Lung (tissue), 12 donors: Measurements from ENCODE around the gene HMGCL. TPM values are rescaled to one million over a fixed set of nuclear protein-coding genes. Genes with fewer than 3 reads are reported as not detected.

ENCODE experiments used
- ATAC-seq: fragments of 200-7000 bp; cut with Tn5 transposase; one replicate; pipeline ENCODE4 v1.9.1; 2020; ENCODE audit warnings: moderate number of reproducible peaks; ENCODE audit not compliant: insufficient read depth, low FRiP score
- DNase-seq, 3 donors: peaks; one replicate each; pipeline ENCODE4 v3.0.0-alpha.2; 2013 to 2017
- H3K27ac ChIP-seq, 2 donors: one replicate each; pipeline ENCODE4 v1.5.1; 2013; ENCODE audit warnings: mild to moderate bottlenecking in 2 of 2, moderate library complexity in 2 of 2, control low read depth in 1 of 2, inconsistent platforms in 1 of 2, low read depth in 1 of 2, low read length in 1 of 2
- H3K27me3 ChIP-seq, 3 donors: one replicate each; pipeline ENCODE4 v1.5.1; 2013; ENCODE audit warnings: low read length in 2 of 3; ENCODE audit not compliant: control insufficient read depth in 3 of 3, insufficient read depth in 3 of 3
- H3K36me3 ChIP-seq, 4 donors: one replicate each; pipeline ENCODE4 v1.5.1; 2013; ENCODE audit warnings: low read length in 4 of 4, mild to moderate bottlenecking in 1 of 4, moderate library complexity in 1 of 4; ENCODE audit not compliant: control insufficient read depth in 4 of 4, insufficient read depth in 4 of 4
- H3K4me1 ChIP-seq, 5 donors: one replicate each; pipeline ENCODE4 v1.5.1; 2013; ENCODE audit warnings: low read length in 5 of 5, mild to moderate bottlenecking in 2 of 5, moderate library complexity in 1 of 5; ENCODE audit not compliant: control insufficient read depth in 5 of 5, insufficient read depth in 5 of 5
- H3K4me3 ChIP-seq: one replicate; pipeline ENCODE4 v1.5.1; 2013; ENCODE audit warnings: mild to moderate bottlenecking, control low read depth, moderate library complexity
- H3K9ac ChIP-seq, 2 donors: one replicate each; pipeline ENCODE4 v1.5.1; 2013; ENCODE audit warnings: low read length in 2 of 2, control low read depth in 1 of 2; ENCODE audit not compliant: insufficient read depth in 1 of 2
- H3K9me3 ChIP-seq, 4 donors: one replicate each; pipeline ENCODE4 v1.5.1; 2013; ENCODE audit warnings: low read length in 3 of 4, mild to moderate bottlenecking in 1 of 4, moderate library complexity in 1 of 4; ENCODE audit not compliant: control insufficient read depth in 4 of 4, insufficient read depth in 3 of 4
- WGBS, 2 donors: extraction: QIAGEN DNeasy Blood & Tissue Kit; methylation state at CpG; one replicate each; pipeline ENCODE4 v1.1.7; 2013; 5-methylcytosine and 5-hydroxymethylcytosine counted together
- polyA plus RNA-seq, 2 donors: library from polyadenylated mRNA; stranded (reverse); fragments of 200-250 nt; gene quantifications; one replicate each; pipeline ENCODE4 v1.2.1, GENCODE V29; 2013
- total RNA-seq, 2 donors: library from RNA; depleted of rRNA in 1 of 2; stranded (reverse); fragments of >200 nt in 1 of 2; gene quantifications; one replicate each; pipeline ENCODE4 v1.2.1, GENCODE V29; 2014 to 2021
- TF ChIP-seq, protein P1 (sequence below): IDR thresholded peaks from 2 replicates; pipeline ENCODE4 v1.5.1; 2012; ENCODE audit warnings: mild to moderate bottlenecking; ENCODE audit errors: control extremely low read depth, extremely low read depth
- donor health status: control.
- donor health status: control.
- donor health status: Bipolar disorder and iron deficiency.
- donor health status: healthy.
- donor health status: DM: yes; HTN: yes; CAD: no.

The HMGCL gene
- total and polyA plus RNA-seq, 4 donors = 33.3 to 47.6 (median 43.9) TPM

DNA sequence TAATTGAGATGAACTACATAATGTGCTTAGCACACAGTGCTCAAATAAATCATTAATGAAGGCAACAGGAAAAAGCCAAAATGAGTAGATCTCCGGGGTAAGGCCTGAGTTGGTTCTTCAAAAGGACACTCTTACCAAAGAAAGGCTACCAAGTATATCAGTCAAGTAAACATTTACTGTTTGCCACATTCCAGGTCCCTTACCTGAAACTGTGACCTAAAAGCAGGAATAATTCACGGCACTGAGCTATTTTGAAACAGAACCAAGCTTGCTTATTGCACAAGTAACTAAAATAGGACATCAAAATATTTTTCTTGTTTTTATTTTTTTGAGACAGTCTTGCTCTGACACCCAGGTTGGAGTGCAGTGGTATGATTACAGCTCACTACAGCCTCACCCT is 49.0 kb downstream of the HMGCL start:
- H3K27ac ChIP-seq = no peak overlapping the region
- no peaks in the 10 kb centered on the region for H3K9me3 ChIP-seq
- ATAC-seq = no peak
- H3K4me3 ChIP-seq = no peak overlapping the region
- no peak for DNase-seq
- peaks cover 0 to 16% (median 3%) of the 10 kb centered on the region in 5 donors for H3K4me1 ChIP-seq
- no peaks in the 10 kb centered on the region for H3K27me3 ChIP-seq
- WGBS, 2 donors = 55 to 65% methylated on average over 2 of the region's 2 CpGs
- H3K36me3 ChIP-seq = peaks cover 0 to 7% (median under 1%) of the 10 kb centered on the region in 4 donors
- no peak overlapping the region for H3K9ac ChIP-seq
- TF ChIP-seq, protein P1, sequence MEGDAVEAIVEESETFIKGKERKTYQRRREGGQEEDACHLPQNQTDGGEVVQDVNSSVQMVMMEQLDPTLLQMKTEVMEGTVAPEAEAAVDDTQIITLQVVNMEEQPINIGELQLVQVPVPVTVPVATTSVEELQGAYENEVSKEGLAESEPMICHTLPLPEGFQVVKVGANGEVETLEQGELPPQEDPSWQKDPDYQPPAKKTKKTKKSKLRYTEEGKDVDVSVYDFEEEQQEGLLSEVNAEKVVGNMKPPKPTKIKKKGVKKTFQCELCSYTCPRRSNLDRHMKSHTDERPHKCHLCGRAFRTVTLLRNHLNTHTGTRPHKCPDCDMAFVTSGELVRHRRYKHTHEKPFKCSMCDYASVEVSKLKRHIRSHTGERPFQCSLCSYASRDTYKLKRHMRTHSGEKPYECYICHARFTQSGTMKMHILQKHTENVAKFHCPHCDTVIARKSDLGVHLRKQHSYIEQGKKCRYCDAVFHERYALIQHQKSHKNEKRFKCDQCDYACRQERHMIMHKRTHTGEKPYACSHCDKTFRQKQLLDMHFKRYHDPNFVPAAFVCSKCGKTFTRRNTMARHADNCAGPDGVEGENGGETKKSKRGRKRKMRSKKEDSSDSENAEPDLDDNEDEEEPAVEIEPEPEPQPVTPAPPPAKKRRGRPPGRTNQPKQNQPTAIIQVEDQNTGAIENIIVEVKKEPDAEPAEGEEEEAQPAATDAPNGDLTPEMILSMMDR = no peak

DNA sequence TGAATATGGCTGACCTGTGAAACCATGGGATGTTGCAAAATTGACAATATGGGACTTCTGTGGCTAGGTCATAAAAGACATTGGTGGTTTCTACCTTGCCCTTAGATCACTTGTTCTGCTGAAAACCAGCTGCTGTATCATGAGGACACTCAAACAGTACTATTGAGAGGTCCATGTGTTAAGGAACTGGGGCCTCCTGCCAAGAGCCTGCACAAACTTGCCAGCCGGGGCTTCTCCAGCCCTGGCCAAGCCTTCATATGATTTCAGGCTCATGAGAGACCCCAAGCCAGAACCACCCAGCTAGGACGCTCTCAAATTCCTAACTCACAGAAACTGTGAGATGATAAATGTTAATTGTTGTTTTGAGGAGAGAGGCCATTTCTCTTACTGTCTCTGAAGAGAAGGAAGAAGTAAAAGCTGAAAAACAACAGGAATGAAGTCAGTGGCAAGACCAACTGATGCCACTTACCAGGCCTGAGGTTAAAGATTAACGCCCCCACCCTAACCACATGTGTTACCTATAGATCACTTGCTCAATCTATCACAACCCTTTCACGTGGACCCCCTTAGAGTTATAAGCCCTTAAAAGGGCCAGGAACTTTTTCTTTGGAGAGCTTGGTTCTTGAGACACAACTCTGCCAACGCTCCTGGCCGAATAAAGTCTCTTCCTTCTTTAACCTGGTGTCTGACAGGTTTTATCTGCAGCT is 50.9 kb downstream of the HMGCL start:
- TF ChIP-seq, protein P1 = no peak
- Histone ChIP-seq H3K4me1 (peaks cover 0 to 13% (median 3%) of the 10 kb centered on the region in 5 donors), H3K27me3 (no peaks in the 10 kb centered on the region), H3K9ac (no peak overlapping the region), H3K4me3 (no peak overlapping the region), H3K27ac (no peak overlapping the region), H3K9me3 (no peaks in the 10 kb centered on the region), H3K36me3 (peaks cover 0 to 1% (median under 1%) of the 10 kb centered on the region in 4 donors)
- DNase-seq = no peak
- 76 to 80% methylated on average over 6 of the region's 6 CpGs for WGBS, 2 donors
- ATAC-seq = no peak

DNA sequence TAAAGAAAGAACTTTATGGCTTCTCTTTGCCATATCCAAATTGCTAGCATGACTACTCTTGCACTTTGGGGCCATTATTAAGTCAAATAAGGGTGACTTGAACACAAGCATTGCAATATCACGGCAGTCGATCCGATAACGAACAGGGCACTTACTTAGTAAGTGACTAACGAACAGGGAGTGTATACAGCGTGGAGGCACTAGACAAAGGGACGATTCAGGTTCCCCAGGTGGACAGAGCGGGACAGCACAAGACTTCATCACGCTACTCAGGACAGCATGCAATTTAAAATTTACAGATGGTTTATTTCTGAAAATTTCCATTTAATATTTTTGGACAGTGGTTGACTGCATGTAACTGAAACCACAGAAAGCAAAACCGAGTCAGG is 52.4 kb downstream of the HMGCL start:
- ATAC-seq (no peak), DNase-seq (no peak)
- TF ChIP-seq, protein P1 = no peak
- peaks cover 0 to 7% (median 2%) of the 10 kb centered on the region in 5 donors for H3K4me1 ChIP-seq
- WGBS, 2 donors = 92 to 96% methylated on average over 10 of the region's 10 CpGs
- H3K27me3 ChIP-seq = no peaks in the 10 kb centered on the region
- H3K36me3 ChIP-seq = peaks cover 0 to 5% (median 2%) of the 10 kb centered on the region in 4 donors
- H3K27ac ChIP-seq = no peak overlapping the region
- H3K4me3 ChIP-seq = no peak overlapping the region
- no peak overlapping the region for H3K9ac ChIP-seq
- H3K9me3 ChIP-seq = no peaks in the 10 kb centered on the region
